OCI-LY1 (cell line): Measurements from ENCODE around the gene WWOX.

ENCODE experiments used
- H2AFZ ChIP-seq: fragments of 200-600 bp; sonication (generic), shearing (Covaris generic); 2 replicates; pipeline ENCODE4 v1.6.0; 2014; ENCODE audit warnings: antibody characterized with exemption, mild to moderate bottlenecking, low read length
- H3F3A ChIP-seq: fragments of 200-600 bp; sonication (generic), shearing (Covaris generic); 2 replicates; pipeline ENCODE4 v1.6.0; 2014; ENCODE audit warnings: mild to moderate bottlenecking, antibody characterized with exemption, low read length, moderate library complexity; ENCODE audit not compliant: insufficient read depth
- H3K27ac ChIP-seq: fragments of 200-600 bp; sonication (generic); 2 replicates; pipeline ENCODE4 v1.5.1; 2014; ENCODE audit warnings: low read length, mixed run types, mild to moderate bottlenecking, low read depth; ENCODE audit not compliant: poor library complexity, severe bottlenecking
- H3K27me3 ChIP-seq: fragments of 200-600 bp; sonication (generic); 2 replicates; pipeline ENCODE4 v1.6.0; 2014; ENCODE audit warnings: antibody characterized with exemption, mild to moderate bottlenecking, low read length, moderate library complexity; ENCODE audit not compliant: insufficient read depth
- H3K36me3 ChIP-seq: fragments of 200-600 bp; sonication (generic); 2 replicates; pipeline ENCODE4 v1.6.1; 2014; ENCODE audit warnings: mild to moderate bottlenecking, antibody characterized with exemption, low read length, moderate library complexity, mixed read lengths; ENCODE audit not compliant: insufficient read depth
- H3K4me1 ChIP-seq: fragments of 200-600 bp; sonication (generic); 2 replicates; pipeline ENCODE4 v1.5.1; 2014; ENCODE audit warnings: mild to moderate bottlenecking, low read length, moderate library complexity; ENCODE audit not compliant: insufficient read depth, severe bottlenecking
- H3K4me2 ChIP-seq: fragments of 200-600 bp; sonication (generic), shearing (Covaris generic); 2 replicates; pipeline ENCODE4 v1.6.1; 2014; ENCODE audit warnings: low read length
- H3K4me3 ChIP-seq: fragments of 200-600 bp; sonication (generic); 2 replicates; pipeline ENCODE4 v1.5.1; 2014; ENCODE audit warnings: low read length, low read depth, mild to moderate bottlenecking, mixed read lengths; ENCODE audit not compliant: poor library complexity, severe bottlenecking
- H3K79me2 ChIP-seq: fragments of 200-600 bp; shearing (Covaris generic); 2 replicates; pipeline ENCODE4 v1.6.1; 2016; ENCODE audit warnings: mixed run types, low read length, mixed read lengths; ENCODE audit not compliant: insufficient read depth
- H3K9ac ChIP-seq: fragments of 200-600 bp; sonication (generic), shearing (Covaris generic); 2 replicates; pipeline ENCODE4 v1.6.1; 2014; ENCODE audit warnings: mild to moderate bottlenecking, low read length, mixed read lengths
- H3K9me2 ChIP-seq: fragments of 200-600 bp; sonication (generic), shearing (Covaris generic); 2 replicates; pipeline ENCODE4 v1.6.1; 2014; ENCODE audit warnings: low read depth, mild to moderate bottlenecking, low read length, mixed read lengths
- H3K9me3 ChIP-seq: fragments of 200-600 bp; shearing (Covaris generic); 2 replicates; pipeline ENCODE4 v1.6.1; 2014; ENCODE audit warnings: low read length, mixed read lengths
- H4K20me1 ChIP-seq: fragments of 200-600 bp; sonication (generic), shearing (Covaris generic); 2 replicates; pipeline ENCODE4 v1.6.0; 2016; ENCODE audit warnings: mild to moderate bottlenecking, low read length; ENCODE audit not compliant: insufficient read depth
- CTCF ChIP-seq: fragments of 200-600 bp; sonication (generic), shearing (Covaris generic); IDR thresholded peaks from 2 replicates; pipeline ENCODE4 v1.5.1; 2017; ENCODE audit warnings: mild to moderate bottlenecking, antibody characterized with exemption, low read length, moderate library complexity, mixed read lengths
- EZH2 ChIP-seq: fragments of 200-600 bp; sonication (generic), shearing (Covaris generic); IDR thresholded peaks from 2 replicates; pipeline ENCODE4 v1.8.0; 2017; ENCODE audit warnings: borderline replicate concordance, mixed run types, mild to moderate bottlenecking, antibody characterized with exemption, low read length, moderate library complexity, mixed read lengths

The WWOX gene

GRCh38 chr16:78743556-78743955 lies 644.1 kb downstream of the WWOX start:
- Histone ChIP-seq H3K4me2 (no peak overlapping the region), H3K4me1 (no peaks in the 10 kb centered on the region), H4K20me1 (no peaks in the 10 kb centered on the region), H3K9me3 (no peaks in the 10 kb centered on the region), H3K79me2 (no peaks in the 10 kb centered on the region), H3K9me2 (no peaks in the 10 kb centered on the region), H3K27ac (no peak overlapping the region), H3K4me3 (no peak overlapping the region), H2AFZ (no peak overlapping the region), H3F3A (no peaks in the 10 kb centered on the region), H3K36me3 (no peaks in the 10 kb centered on the region), H3K9ac (no peak overlapping the region), H3K27me3 (no peaks in the 10 kb centered on the region)
- TF ChIP-seq CTCF (no peak), EZH2 (no peak)

GRCh38 chr16:78744099-78744498 lies 644.6 kb downstream of the WWOX start:
- Histone ChIP-seq H3F3A (no peaks in the 10 kb centered on the region), H3K9me2 (no peaks in the 10 kb centered on the region), H4K20me1 (no peaks in the 10 kb centered on the region), H3K9me3 (no peaks in the 10 kb centered on the region), H2AFZ (no peak overlapping the region), H3K36me3 (no peaks in the 10 kb centered on the region), H3K27ac (no peak overlapping the region), H3K4me3 (no peak overlapping the region), H3K79me2 (no peaks in the 10 kb centered on the region), H3K9ac (no peak overlapping the region), H3K4me2 (no peak overlapping the region), H3K4me1 (no peaks in the 10 kb centered on the region), H3K27me3 (no peaks in the 10 kb centered on the region)
- no peak for TF ChIP-seq EZH2

GRCh38 chr16:78744796-78745107 lies 645.3 kb downstream of the WWOX start:
- no peaks in the 10 kb centered on the region for H3K79me2 ChIP-seq
- H3F3A ChIP-seq, result no peaks in the 10 kb centered on the region
- H2AFZ ChIP-seq, result no peak overlapping the region
- no peak overlapping the region for H3K9ac ChIP-seq
- H3K4me3 ChIP-seq, result no peak overlapping the region
- no peaks in the 10 kb centered on the region for H3K27me3 ChIP-seq
- no peaks in the 10 kb centered on the region for H3K9me2 ChIP-seq
- TF ChIP-seq CTCF (no peak), EZH2 (no peak)
- no peaks in the 10 kb centered on the region for H3K9me3 ChIP-seq
- H3K36me3 ChIP-seq, result no peaks in the 10 kb centered on the region
- no peak overlapping the region for H3K27ac ChIP-seq
- no peak overlapping the region for H3K4me2 ChIP-seq
- no peaks in the 10 kb centered on the region for H4K20me1 ChIP-seq
- no peaks in the 10 kb centered on the region for H3K4me1 ChIP-seq

- no peak overlapping the region for H3K9ac ChIP-seq
- no peaks in the 10 kb centered on the region for H3K9me3 ChIP-seq
- H3K79me2 ChIP-seq, result no peaks in the 10 kb centered on the region
- H3K27me3 ChIP-seq, result no peaks in the 10 kb centered on the region
- no peak overlapping the region for H3K4me3 ChIP-seq
- no peak for TF ChIP-seq EZH2
- TF ChIP-seq CTCF, result no peak
- no peak overlapping the region for H3K4me2 ChIP-seq
- no peaks in the 10 kb centered on the region for H3K36me3 ChIP-seq
- no peak overlapping the region for H3K27ac ChIP-seq
- no peaks in the 10 kb centered on the region for H3K4me1 ChIP-seq
- no peaks in the 10 kb centered on the region for H4K20me1 ChIP-seq
- no peaks in the 10 kb centered on the region for H3K9me2 ChIP-seq
- no peak overlapping the region for H2AFZ ChIP-seq
- no peaks in the 10 kb centered on the region for H3F3A ChIP-seq
These were observed 645.9 kb downstream of the WWOX start for GRCh38 chr16:78745108-78746019.
